CD14-positive monocyte (primary cell): ENCODE results near the gene TLCD2. TPM values are rescaled to one million over a fixed set of nuclear protein-coding genes. Genes with fewer than 3 reads are reported as not detected.

Experiments used
- DNase-seq, 3 donors: peaks; one replicate each; pipeline ENCODE4 v3.0.0-alpha.2; 2011 to 2022
- H2AFZ ChIP-seq: 2 replicates; pipeline ENCODE4 v1.6.0; 2012; ENCODE audit warnings: mild to moderate bottlenecking, low read depth, low read length, inconsistent platforms; ENCODE audit not compliant: insufficient read depth, poor library complexity, severe bottlenecking
- H3K27ac ChIP-seq, 2 donors: 1 replicate in 1 of 2; 2 replicates in 1 of 2; pipeline ENCODE4 v1.5.1; 2012 to 2013; ENCODE audit warnings: low read length in 2 of 2, control low read depth in 1 of 2, inconsistent platforms in 1 of 2, low read depth in 1 of 2, mild to moderate bottlenecking in 1 of 2
- H3K27me3 ChIP-seq, 2 donors: one replicate each; pipeline versions ENCODE4 v1.6.0 to v1.6.1; 2011 to 2013; ENCODE audit warnings: low read length in 2 of 2; ENCODE audit not compliant: control insufficient read depth in 2 of 2, insufficient read depth in 2 of 2
- H3K36me3 ChIP-seq, 2 donors: replicated peaks in 1 of 2; 1 replicate in 1 of 2; 2 replicates in 1 of 2; pipeline versions ENCODE4 v1.5.1 to v1.6.1; 2012 to 2013; ENCODE audit warnings: low read length in 2 of 2, control low read depth in 1 of 2, inconsistent platforms in 1 of 2, mild to moderate bottlenecking in 1 of 2; ENCODE audit not compliant: insufficient read depth in 2 of 2, control insufficient read depth in 1 of 2
- H3K4me1 ChIP-seq, 2 donors: 1 replicate in 1 of 2; 2 replicates in 1 of 2; pipeline versions ENCODE4 v1.5.1 to v1.6.1; 2012 to 2013; ENCODE audit warnings: low read length in 2 of 2, control low read depth in 1 of 2, inconsistent platforms in 1 of 2, mild to moderate bottlenecking in 1 of 2, moderate library complexity in 1 of 2; ENCODE audit not compliant: insufficient read depth in 2 of 2, control insufficient read depth in 1 of 2
- H3K4me2 ChIP-seq: replicated peaks from 2 replicates; pipeline ENCODE3; 2012; ENCODE audit warnings: low read length, moderate library complexity, mild to moderate bottlenecking; ENCODE audit not compliant: poor library complexity, severe bottlenecking; ENCODE audit errors: extremely low read depth
- H3K4me3 ChIP-seq, 3 experiments: fragments of 200-600 bp in 1 of 3; sonication (generic) in 1 of 3; replicated peaks in 1 of 3; 1 replicate in 2 of 3; 2 replicates in 1 of 3; pipeline ENCODE4 v1.5.1; 2011 to 2013; ENCODE audit warnings: low read length in 3 of 3, mild to moderate bottlenecking in 3 of 3, control low read depth in 2 of 3, low read depth in 2 of 3, inconsistent platforms in 1 of 3, moderate library complexity in 1 of 3
- H3K79me2 ChIP-seq: 2 replicates; pipeline ENCODE4 v1.6.0; 2012; ENCODE audit warnings: mild to moderate bottlenecking, control low read depth, inconsistent platforms, low read length, moderate library complexity; ENCODE audit not compliant: insufficient read depth
- H3K9ac ChIP-seq: 2 replicates; pipeline ENCODE4 v1.6.0; 2017; ENCODE audit warnings: low read length, mild to moderate bottlenecking; ENCODE audit not compliant: insufficient read depth, poor library complexity, severe bottlenecking
- H3K9me3 ChIP-seq, 2 donors: replicated peaks in 1 of 2; 1 replicate in 1 of 2; 2 replicates in 1 of 2; pipeline versions ENCODE4 v1.5.1 to v1.6.1; 2012 to 2013; ENCODE audit warnings: low read length in 2 of 2, control low read depth in 1 of 2; ENCODE audit not compliant: control insufficient read depth in 1 of 2, insufficient read depth in 1 of 2
- H4K20me1 ChIP-seq: 2 replicates; pipeline ENCODE4 v1.6.0; 2012; ENCODE audit warnings: mild to moderate bottlenecking, low read length, control low read depth, moderate library complexity; ENCODE audit not compliant: insufficient read depth
- H3K27ac Mint-ChIP-seq, 7 donors: one replicate each; pipeline ENCODE4 v1.8.0; 2020; ENCODE audit warnings: mild to moderate bottlenecking in 7 of 7, mixed read lengths in 7 of 7, moderate library complexity in 6 of 7, inconsistent platforms in 2 of 7
- H3K27me3 Mint-ChIP-seq, 3 donors: one replicate each; pipeline ENCODE4 v1.8.0; 2021 to 2022; ENCODE audit warnings: low read depth in 3 of 3, mild to moderate bottlenecking in 3 of 3, mixed read lengths in 3 of 3, moderate library complexity in 3 of 3, inconsistent platforms in 1 of 3
- H3K36me3 Mint-ChIP-seq, 2 donors: one replicate each; pipeline ENCODE4 v1.8.0; 2020; ENCODE audit warnings: mixed read lengths in 2 of 2, inconsistent platforms in 1 of 2, mild to moderate bottlenecking in 1 of 2
- H3K4me1 Mint-ChIP-seq: one replicate; pipeline ENCODE4 v1.8.0; 2020; ENCODE audit warnings: mild to moderate bottlenecking, mixed read lengths
- H3K4me3 Mint-ChIP-seq, 2 donors: one replicate each; pipeline ENCODE4 v1.8.0; 2020; ENCODE audit warnings: mild to moderate bottlenecking in 2 of 2, mixed read lengths in 2 of 2, moderate library complexity in 1 of 2
- H3K9me3 Mint-ChIP-seq, 7 donors: one replicate each; pipeline ENCODE4 v1.8.0; 2020 to 2022; ENCODE audit warnings: mixed read lengths in 7 of 7, mild to moderate bottlenecking in 6 of 7, moderate library complexity in 6 of 7, inconsistent platforms in 2 of 7
- WGBS: methylation state at CpG from one replicate; pipeline ENCODE4 v1.1.5; 2013; ENCODE audit warnings: missing lambda C conversion rate; ENCODE audit not compliant: insufficient coverage; 5-methylcytosine and 5-hydroxymethylcytosine counted together
- intact Hi-C, 2 donors: fragments of 100-400 bp; cut with micrococcal nuclease; formaldehyde crosslinking; loops; one replicate each; pipeline versions ENCODE4 v1.15.0 to v1.15.1; 2023
- polyA plus RNA-seq, 3 donors: library from polyadenylated mRNA; depleted of rRNA in 1 of 3; unstranded in 2 of 3; stranded (reverse) in 1 of 3; fragments of 300-500 nt in 2 of 3; fragments of >200 nt in 1 of 3; fragmentation: Illumina TruSeq in 2 of 3; gene quantifications; 1 replicate in 2 of 3; 2 replicates in 1 of 3; pipeline ENCODE4 v1.2.3, GENCODE V29; 2012 to 2021
- TF ChIP-seq, protein P1 (sequence below): fragments of 200-600 bp; IDR thresholded peaks from one replicate; pipeline ENCODE4 v1.8.0; 2022; ENCODE audit warnings: antibody characterized with exemption, mild to moderate bottlenecking

Gene TLCD2
- polyA plus RNA-seq, 3 donors: 0.03 TPM; not detected in 2

DNA sequence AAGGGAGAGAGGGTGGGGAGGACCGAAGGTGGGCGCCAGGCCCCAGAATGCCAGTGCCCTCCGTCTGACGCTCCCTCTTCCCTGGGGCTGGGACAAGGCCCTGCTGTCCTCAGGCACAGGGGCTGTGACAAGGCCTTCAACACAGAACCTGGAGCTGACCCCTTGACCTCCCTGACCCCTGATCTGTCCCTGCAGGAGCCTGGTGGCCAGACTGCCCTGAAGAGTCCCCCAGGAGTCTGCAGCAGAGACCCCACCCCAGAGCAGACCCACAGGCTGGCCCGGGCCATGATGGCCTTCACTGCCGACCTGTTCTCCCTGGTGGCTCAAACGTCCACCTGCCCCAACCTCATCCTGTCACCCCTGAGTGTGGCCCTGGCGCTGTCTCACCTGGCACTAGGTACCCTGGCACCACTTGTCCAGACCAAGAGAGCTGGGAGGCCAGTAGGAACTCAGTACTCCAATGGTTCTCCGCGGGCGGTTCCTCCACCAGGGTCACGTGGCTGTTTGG, 35.4 kb upstream of the TLCD2 start:
- Mint-ChIP-seq H3K4me3 (no peak overlapping the region), H3K27ac (peak overlapping the region in 1 of 7 donors; percentile 55), H3K36me3 (no peaks in the 10 kb centered on the region), H3K27me3 (peaks cover 0 to 7% (median 2%) of the 10 kb centered on the region in 3 donors), H3K9me3 (peaks cover 0 to 5% (median 0%) of the 10 kb centered on the region in 7 donors), H3K4me1 (no peaks in the 10 kb centered on the region)
- Histone ChIP-seq H3K9ac (no peak overlapping the region), H3K9me3 (no peaks in the 10 kb centered on the region), H4K20me1 (no peaks in the 10 kb centered on the region), H3K79me2 (no peaks in the 10 kb centered on the region), H3K27ac (no peak overlapping the region), H3K4me1 (no peaks in the 10 kb centered on the region), H3K4me3 (no peak overlapping the region), H2AFZ (no peak overlapping the region), H3K4me2 (no peak overlapping the region), H3K36me3 (no peaks in the 10 kb centered on the region), H3K27me3 (no peaks in the 10 kb centered on the region)
- no peak for DNase-seq
- TF ChIP-seq, protein P1, sequence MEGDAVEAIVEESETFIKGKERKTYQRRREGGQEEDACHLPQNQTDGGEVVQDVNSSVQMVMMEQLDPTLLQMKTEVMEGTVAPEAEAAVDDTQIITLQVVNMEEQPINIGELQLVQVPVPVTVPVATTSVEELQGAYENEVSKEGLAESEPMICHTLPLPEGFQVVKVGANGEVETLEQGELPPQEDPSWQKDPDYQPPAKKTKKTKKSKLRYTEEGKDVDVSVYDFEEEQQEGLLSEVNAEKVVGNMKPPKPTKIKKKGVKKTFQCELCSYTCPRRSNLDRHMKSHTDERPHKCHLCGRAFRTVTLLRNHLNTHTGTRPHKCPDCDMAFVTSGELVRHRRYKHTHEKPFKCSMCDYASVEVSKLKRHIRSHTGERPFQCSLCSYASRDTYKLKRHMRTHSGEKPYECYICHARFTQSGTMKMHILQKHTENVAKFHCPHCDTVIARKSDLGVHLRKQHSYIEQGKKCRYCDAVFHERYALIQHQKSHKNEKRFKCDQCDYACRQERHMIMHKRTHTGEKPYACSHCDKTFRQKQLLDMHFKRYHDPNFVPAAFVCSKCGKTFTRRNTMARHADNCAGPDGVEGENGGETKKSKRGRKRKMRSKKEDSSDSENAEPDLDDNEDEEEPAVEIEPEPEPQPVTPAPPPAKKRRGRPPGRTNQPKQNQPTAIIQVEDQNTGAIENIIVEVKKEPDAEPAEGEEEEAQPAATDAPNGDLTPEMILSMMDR: no peak
- WGBS: 95% methylated on average over 11 of the region's 12 CpGs
- intact Hi-C loops: no loop called here

DNA sequence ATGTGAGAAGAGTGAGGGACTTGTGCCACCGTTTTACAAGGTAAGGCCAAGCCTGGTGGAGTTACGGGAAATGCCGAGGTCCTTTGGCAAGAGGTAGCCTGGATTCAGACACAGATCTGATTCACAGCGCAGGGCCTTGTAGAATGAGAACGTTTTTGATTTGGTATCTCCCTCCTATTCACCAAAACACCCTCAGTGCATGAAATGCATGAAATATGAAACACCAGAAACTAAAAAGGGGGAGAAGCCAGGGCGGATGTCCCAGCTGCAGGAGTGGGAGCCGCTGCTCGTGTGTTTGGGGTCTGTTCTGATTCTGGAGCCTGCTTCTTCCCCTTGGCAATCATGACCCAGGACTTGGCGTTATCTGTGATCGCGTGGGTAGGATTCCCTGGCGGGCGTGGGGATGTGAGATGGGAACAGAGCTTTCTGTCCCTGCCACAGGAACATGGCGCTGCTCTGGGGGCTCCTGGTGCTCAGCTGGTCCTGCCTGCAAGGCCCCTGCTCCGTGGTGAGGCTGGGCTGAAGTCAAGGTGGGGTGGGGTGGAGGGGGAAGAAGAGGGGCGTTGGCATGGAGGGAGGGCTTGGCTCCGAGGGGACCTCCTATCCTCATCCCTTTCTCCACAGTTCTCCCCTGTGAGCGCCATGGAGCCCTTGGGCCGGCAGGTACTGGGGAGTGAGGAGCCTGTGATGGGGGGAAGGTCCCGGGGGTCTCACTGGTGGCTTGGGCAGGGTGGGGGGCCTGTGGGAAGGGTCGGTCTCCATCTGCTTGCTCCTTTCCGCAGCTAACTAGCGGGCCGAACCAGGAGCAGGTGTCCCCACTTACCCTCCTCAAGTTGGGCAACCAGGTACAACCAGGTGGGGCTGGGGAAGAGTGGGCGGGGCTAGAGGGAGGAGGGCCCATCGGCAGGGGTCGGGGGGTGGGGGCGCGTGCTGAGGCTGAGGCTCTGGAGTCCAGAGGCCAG, 34.7 kb upstream of the TLCD2 start:
- 95% methylated on average over 14 of the region's 29 CpGs for WGBS
- no peaks in the 10 kb centered on the region for H4K20me1 ChIP-seq
- TF ChIP-seq, protein P1: no peak
- Mint-ChIP-seq H3K27me3 (peaks cover 0 to 5% (median 2%) of the 10 kb centered on the region in 3 donors), H3K36me3 (no peaks in the 10 kb centered on the region), H3K27ac (no peak overlapping the region), H3K9me3 (peaks cover 0 to 5% (median 0%) of the 10 kb centered on the region in 7 donors), H3K4me3 (no peak overlapping the region), H3K4me1 (no peaks in the 10 kb centered on the region)
- no peaks in the 10 kb centered on the region for H3K79me2 ChIP-seq
- H3K4me3 ChIP-seq: no peak overlapping the region
- intact Hi-C loops: no loop called here
- DNase-seq: no peak
- H3K27ac ChIP-seq: no peak overlapping the region
- H3K36me3 ChIP-seq: no peaks in the 10 kb centered on the region
- H3K27me3 ChIP-seq: no peaks in the 10 kb centered on the region
- no peak overlapping the region for H3K4me2 ChIP-seq
- H2AFZ ChIP-seq: no peak overlapping the region
- H3K9ac ChIP-seq: no peak overlapping the region
- H3K4me1 ChIP-seq: no peaks in the 10 kb centered on the region
- H3K9me3 ChIP-seq: no peaks in the 10 kb centered on the region
